MM.1S (cell line): Measurements from ENCODE around the gene ZNF628.

Source experiments
- CTCF ChIP-seq: fragments of 300-600 bp; sonication (generic); IDR thresholded peaks from 2 replicates; pipeline ENCODE4 v1.5.1; 2016; ENCODE audit warnings: antibody characterized with exemption, low read length, mixed read lengths
- EZH2 ChIP-seq: fragments of 300-600 bp; sonication (generic); optimal IDR thresholded peaks from 2 replicates; pipeline ENCODE3; 2017; ENCODE audit warnings: low read depth, mild to moderate bottlenecking, antibody characterized with exemption, low read length, mixed read lengths

- TF ChIP-seq EZH2 (no peak), CTCF (no peak)
These were observed 16.0 kb downstream of the ZNF628 start for GRCh38 chr19:55492362-55492944.
